GM20000 (cell line): ENCODE measurements around the gene STK32C.
"Not testable (repeated sequence)": the region's sequence is repeated elsewhere in the genome, so short reads cannot be mapped to it uniquely, and the experiment has no call there.

ENCODE experiments used
- DNase-seq: peaks from one replicate; pipeline ENCODE4 v3.0.0; 2012; ENCODE audit warnings: low spot score
- TF ChIP-seq, protein P1 (sequence below): IDR thresholded peaks from 2 replicates; pipeline ENCODE4 v1.5.1; 2012; ENCODE audit warnings: mild to moderate bottlenecking, control low read depth; ENCODE audit errors: extremely low read depth, missing control alignments

The STK32C gene

DNA sequence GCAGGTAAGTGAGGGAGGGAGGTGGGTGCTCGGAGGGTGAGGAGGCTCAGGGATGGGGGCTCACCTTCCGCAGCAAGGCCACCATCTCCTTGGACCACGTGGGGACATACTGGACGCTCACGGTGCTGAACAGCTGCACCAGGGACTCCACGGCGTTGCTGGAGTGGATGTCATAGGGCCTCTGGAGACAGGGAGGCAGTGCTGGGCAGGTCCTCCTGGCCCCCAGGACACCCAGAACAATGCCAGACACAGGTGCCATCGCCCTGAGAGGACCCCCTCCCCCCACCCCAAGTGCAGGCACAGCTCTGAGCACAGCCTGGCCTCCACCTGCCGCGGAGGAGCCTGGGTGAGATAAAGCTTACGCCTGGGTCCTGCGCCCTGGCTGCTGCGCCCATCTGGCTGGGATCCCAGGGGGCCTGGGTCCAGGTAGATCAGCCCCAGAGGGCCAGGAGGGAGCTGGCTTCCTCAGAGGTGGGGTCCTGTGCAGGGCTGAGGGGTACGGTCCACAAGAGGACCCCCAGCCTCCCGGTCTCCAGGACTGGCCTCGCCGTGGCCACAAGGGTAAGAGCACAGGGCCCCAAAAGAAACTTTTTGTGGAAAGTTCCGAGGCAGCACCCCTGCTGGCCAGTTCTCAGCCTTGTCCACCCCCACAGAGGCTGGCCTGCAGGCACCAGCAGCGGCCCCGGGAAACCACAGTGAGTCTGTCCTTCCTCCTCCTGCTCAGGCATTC, 83.2 kb downstream of the STK32C start:
- DNase-seq = no peak
- TF ChIP-seq, protein P1, sequence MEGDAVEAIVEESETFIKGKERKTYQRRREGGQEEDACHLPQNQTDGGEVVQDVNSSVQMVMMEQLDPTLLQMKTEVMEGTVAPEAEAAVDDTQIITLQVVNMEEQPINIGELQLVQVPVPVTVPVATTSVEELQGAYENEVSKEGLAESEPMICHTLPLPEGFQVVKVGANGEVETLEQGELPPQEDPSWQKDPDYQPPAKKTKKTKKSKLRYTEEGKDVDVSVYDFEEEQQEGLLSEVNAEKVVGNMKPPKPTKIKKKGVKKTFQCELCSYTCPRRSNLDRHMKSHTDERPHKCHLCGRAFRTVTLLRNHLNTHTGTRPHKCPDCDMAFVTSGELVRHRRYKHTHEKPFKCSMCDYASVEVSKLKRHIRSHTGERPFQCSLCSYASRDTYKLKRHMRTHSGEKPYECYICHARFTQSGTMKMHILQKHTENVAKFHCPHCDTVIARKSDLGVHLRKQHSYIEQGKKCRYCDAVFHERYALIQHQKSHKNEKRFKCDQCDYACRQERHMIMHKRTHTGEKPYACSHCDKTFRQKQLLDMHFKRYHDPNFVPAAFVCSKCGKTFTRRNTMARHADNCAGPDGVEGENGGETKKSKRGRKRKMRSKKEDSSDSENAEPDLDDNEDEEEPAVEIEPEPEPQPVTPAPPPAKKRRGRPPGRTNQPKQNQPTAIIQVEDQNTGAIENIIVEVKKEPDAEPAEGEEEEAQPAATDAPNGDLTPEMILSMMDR = no peak

DNA sequence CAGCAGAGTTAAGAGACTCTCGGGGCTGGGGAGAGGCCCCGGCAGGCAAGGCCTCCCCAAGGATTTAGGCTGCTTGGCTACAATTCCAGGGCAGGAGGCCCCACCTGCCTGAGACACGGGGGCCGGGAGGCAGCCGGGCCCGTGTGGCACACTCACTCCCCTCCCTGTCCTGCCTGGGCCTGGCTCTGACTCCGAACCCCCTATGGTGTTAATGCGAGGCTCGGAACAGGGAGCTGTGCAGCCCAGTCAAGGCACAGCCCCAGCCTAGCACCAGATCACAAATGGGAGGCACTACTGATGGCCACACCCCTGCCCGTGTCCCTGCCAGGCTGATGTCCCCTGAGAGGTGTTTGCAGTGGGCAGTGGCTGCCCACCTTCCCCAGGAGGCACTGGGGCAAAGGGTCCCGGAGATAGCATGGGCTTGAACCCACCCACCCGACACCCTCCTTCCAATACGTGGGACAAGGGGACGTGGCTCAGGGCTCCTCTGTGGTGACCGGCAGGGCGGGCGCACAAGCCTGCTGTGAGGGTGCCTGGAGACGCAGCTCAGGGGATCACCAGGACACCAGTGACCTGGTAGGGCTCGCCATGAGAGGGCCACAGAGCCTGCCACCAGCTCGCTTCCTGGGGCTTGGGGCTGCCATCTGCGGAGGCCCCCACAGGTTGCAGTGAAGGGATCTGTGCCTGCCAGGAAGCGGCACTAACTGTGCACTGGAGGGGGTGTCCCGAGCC, 84.0 kb downstream of the STK32C start:
- no peak for DNase-seq
- TF ChIP-seq, protein P1 = no peak

DNA sequence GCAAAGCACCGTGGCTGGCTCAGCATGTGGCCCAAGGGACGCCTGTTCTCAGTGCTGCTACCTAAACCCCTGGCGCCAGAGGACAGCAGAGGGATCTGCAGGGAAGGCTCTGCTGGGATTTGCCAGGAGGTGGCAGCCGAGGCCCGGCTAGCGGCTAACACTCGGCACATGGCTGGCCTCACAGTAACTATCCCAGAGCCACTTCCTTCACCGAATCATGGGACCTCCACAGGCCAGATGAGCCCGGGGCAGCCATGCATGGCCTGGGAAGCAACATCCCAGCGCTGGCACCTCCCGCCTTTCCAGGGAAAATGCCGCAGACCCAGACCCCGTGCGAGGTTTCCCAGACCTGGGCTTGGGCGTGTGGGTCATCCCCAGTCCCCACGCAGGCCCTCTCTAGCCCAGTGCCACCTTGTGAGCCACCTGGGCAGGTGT, 84.6 kb downstream of the STK32C start:
- TF ChIP-seq, protein P1 = peak; percentile 84
- peak; percentile 89 for DNase-seq

DNA sequence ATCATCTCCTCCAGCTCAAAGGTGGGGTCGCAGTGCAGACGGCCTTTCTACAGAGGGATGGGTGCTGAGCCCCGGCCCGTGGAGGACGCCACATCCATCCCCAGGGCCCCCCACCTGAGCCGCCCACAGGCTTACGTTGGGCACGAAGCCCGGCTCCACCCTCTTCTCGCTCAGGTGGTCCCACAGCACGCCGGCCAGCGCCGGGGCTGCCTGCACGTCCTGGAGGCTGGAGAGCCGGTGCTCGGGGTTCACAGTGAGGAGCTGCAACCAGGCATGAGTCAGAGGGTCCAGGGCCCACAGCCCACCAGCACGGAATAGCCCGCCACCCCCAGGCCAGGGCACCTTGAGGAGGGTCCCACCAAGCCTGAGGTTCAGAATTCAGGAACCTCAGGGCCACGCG, 85.0 kb downstream of the STK32C start:
- DNase-seq = no peak
- TF ChIP-seq, protein P1 = no peak

DNA sequence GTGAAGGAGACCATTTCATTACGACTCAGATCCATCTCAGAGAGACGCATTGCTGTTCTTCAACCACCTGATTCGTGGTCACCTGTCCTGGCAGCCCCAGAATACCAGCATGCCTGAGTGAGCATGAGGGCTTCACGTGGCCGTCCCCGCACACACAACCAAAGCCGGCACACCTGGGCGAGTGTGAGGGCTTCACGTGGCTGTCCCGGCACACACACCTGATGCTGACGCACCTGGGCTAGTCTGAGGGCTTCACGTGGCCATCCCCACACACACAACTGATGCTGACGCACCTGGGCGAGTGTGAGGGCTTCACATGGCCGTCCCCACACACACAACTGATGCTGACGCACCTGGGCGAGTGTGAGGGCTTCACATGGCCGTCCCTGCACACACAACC, 86.8 kb downstream of the STK32C start:
- not testable (repeated sequence) for DNase-seq

DNA sequence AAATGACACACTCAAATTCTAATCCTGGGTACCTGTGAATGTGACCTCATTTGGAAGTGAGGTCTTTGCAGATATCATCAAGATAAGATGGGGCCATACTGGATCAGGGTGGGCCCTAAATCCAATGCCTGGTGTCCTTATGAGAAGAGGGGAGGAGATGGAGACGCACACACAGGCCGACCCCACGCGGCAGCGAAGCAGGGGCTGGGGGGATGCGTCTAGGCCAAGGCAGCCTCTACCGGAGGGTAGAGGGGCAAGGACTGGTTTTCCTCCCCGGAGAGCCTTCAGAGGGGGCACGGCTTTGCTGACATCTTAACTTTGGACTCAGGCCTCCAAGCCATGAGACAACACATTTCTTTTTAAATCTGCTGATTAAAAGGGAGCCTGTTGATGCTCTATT, 87.7 kb downstream of the STK32C start:
- TF ChIP-seq, protein P1 = no peak
- no peak for DNase-seq

DNA sequence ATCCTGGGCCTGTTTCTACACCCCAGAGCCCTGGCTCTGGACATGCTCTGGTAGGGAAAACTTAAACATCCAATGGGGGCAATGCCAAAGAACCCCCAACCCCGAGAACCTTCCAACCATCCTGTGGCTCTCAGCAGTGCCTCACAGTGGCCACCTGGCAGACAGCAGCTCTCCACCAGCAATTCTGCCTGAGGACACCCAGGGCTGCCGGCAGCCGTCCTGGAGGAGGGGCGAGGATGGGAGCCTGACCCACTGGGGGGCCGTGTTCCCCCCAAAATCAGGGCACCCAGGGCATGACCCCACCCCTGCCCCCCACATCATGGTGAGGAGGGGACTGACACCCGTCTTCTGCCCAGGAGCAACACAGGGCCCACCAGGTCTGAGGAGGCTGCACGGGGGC, 88.3 kb downstream of the STK32C start:
- TF ChIP-seq, protein P1 = peak; percentile 18

DNA sequence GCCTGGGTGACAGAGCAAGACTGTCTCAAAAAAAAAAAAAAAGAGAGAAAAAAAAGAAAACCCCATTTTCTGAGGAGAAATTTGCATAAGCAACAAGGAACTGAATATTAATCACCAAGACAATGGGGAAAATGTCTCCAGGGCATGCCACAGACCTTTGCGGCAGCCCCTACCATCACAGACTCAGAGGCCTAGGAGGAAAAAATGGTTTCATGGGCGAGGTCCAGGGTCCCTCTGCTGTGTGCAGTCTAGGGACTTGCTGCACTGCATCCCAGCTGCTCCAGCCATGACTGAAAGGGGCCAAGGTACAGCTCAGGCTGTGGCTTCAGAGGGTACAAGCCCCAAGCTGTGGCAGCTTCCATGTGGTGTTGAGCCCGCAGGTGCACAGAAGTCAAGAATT, 91.3 kb downstream of the STK32C start:
- DNase-seq = not testable (repeated sequence)

More for the DNA sequence above, 88.3 kb downstream of the STK32C start:
- no peak for DNase-seq
